Fibroblast of villous mesenchyme (primary cell): ENCODE results near the gene TRIM60. TPM values are rescaled to one million over a fixed set of nuclear protein-coding genes. Genes with fewer than 3 reads are reported as not detected.
"Not testable (repeated sequence)": the region's sequence is repeated elsewhere in the genome, so short reads cannot be mapped to it uniquely, and the experiment has no call there.

ENCODE experiments used
- DNase-seq: peaks from one replicate; pipeline ENCODE4 v3.0.0-alpha.2; 2010; ENCODE audit warnings: low read depth
- H3K4me3 ChIP-seq: 2 replicates; pipeline ENCODE4 v1.5.1; 2011; ENCODE audit warnings: low read depth, mild to moderate bottlenecking, low read length
- total RNA-seq: library from RNA; depleted of rRNA; stranded (reverse); fragments of >200 nt; gene quantifications from 2 replicates; pipeline ENCODE4 v1.2.3, GENCODE V29; 2012
- TF ChIP-seq, protein P1 (sequence below): IDR thresholded peaks from 2 replicates; pipeline ENCODE4 v1.5.1; 2012; ENCODE audit warnings: low read depth, mild to moderate bottlenecking, low read length; ENCODE audit not compliant: insufficient read depth

Gene TRIM60
- total RNA-seq, 1 donor: under 0.01 TPM

- no peak for DNase-seq
- no peak overlapping the region for H3K4me3 ChIP-seq
- TF ChIP-seq, protein P1, sequence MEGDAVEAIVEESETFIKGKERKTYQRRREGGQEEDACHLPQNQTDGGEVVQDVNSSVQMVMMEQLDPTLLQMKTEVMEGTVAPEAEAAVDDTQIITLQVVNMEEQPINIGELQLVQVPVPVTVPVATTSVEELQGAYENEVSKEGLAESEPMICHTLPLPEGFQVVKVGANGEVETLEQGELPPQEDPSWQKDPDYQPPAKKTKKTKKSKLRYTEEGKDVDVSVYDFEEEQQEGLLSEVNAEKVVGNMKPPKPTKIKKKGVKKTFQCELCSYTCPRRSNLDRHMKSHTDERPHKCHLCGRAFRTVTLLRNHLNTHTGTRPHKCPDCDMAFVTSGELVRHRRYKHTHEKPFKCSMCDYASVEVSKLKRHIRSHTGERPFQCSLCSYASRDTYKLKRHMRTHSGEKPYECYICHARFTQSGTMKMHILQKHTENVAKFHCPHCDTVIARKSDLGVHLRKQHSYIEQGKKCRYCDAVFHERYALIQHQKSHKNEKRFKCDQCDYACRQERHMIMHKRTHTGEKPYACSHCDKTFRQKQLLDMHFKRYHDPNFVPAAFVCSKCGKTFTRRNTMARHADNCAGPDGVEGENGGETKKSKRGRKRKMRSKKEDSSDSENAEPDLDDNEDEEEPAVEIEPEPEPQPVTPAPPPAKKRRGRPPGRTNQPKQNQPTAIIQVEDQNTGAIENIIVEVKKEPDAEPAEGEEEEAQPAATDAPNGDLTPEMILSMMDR: peak; percentile 43
These were observed 14.8 kb upstream of the TRIM60 start for GRCh38 chr4:165016971-165017370.

DNA sequence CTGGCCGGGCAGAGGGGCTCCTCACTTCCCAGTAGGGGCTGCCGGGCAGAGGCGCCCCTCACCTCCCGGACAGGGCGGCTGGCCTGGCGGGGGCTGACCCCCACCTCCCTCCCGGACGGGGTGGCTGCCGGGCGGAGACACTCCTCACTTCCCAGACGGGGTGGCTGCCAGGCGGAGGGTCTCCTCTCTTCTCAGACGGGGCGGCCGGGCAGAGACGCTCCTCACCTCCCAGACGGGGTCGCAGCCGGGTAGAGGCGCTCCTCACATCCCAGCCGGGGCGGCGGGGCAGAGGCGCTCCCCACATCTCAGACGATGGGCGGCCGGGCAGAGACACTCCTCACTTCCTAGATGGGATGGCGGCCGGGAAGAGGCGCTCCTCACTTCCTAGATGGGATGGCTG is 11.8 kb upstream of the TRIM60 start:
- not testable (repeated sequence) for H3K4me3 ChIP-seq, DNase-seq

GRCh38 chr4:165025782-165026181 is 6.0 kb upstream of the TRIM60 start:
- DNase-seq: not testable (repeated sequence)

DNA sequence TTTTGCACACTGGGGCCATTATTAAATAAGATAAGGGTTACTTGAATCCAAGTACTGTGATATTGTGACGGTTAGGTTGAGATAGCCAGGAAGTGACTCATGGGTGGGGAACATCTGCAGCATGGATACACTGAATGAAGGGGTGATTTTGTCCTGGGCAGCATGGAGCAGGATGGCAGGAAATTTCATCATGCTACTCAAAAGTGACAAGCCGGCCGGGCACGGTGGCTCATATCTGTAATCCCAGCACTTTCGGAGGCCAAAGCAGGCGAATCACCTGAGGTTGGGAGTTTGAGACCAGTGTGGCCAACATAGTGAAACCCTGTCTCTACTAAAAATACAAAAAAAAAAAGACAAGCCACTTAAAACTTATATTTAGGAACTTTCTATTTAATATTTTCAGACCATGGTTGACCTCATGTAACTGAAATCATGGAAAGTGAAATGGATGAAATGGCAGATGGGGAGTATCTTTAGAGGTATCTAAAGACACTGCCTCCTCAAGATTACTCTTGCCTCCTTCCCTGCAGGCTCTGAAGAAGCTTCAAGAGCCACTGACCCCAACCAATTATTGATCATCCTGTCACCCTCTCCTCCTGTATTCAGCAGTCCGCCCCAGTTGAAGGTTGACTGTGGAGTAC is 3.9 kb upstream of the TRIM60 start:
- TF ChIP-seq, protein P1: no peak
- DNase-seq: peak; percentile 31

More at GRCh38 chr4:165025782-165026181, 6.0 kb upstream of the TRIM60 start:
- not testable (repeated sequence) for H3K4me3 ChIP-seq

DNA sequence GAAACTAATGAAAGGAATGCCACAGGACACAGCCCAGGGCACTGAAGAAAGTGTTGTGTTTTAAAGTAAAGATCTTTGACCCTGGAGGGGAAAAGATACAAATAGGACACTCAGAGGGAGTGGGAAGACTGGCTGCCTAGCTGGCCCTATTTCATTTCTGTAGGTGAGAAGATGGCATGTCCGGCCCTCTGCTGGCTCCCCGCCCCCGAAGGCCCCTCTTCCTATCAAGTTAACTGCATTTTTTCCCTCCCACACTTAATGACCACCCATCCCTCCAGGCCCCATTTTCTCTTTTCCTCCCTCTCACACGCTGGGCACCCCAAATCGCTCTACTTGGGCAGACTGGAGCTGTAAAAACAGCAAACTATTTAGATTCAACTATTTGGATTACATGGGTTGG is 16.4 kb downstream of the TRIM60 start:
- DNase-seq: no peak
- TF ChIP-seq, protein P1: no peak
- H3K4me3 ChIP-seq: no peak overlapping the region

More for the DNA sequence above, 3.9 kb upstream of the TRIM60 start:
- no peak overlapping the region for H3K4me3 ChIP-seq

DNA sequence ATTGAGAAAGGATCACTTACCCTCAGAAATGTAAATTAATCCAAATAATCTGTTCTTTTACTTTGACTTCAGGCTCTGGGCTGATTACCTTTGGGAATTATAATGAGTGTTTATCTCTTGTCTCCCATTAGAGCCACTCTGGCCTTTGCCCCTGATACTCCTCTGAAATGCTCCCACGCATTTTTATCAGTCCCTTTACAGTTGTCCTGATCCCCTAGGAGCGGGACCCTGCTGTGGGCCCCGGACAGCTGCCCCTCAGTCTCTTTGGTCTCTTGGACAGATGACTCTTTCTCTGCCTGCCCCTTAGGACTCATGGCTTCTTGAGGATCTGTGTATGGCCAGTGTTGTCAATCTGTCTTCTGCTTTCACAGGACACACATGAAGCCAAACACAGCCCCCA is 20.8 kb downstream of the TRIM60 start:
- no peak overlapping the region for H3K4me3 ChIP-seq
- TF ChIP-seq, protein P1: no peak
- DNase-seq: no peak

GRCh38 chr4:165053645-165054044 is 21.8 kb downstream of the TRIM60 start, which contains the start of gene TRIM75:
Gene TRIM75 (plus strand): TSS chr4:165053866. CDS start chr4:165059148, 5,282 bp downstream.
- no peak within 1 kb of the TSS for H3K4me3 ChIP-seq
- DNase-seq: no peak
- TF ChIP-seq, protein P1: no peak

DNA sequence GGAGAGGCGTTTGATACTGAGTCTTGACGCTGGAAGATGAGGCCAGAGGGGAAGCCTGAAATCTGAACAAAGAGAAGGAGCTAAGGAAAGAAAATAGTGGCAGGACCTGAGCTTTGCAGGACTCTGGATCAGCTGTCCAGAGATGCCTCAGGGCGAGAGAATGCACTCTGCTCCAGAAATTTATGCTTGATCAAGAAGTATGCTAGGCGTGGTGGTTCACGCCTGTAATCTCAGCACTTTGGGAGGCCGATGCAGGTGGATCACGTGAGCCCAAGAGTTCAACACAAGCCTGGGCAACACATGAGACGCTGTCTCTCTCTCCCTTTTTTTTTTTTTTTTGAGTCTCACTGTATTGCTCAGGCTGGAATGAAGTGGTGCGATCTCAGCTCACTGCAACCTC is 23.8 kb downstream of the TRIM60 start:
- no peak overlapping the region for H3K4me3 ChIP-seq
- DNase-seq: no peak
- TF ChIP-seq, protein P1: no peak
